NCI-H510A treated with DMSO at 0.1 percent for 48 hours (cell line): ENCODE measurements around the gene HOXA1.

ENCODE experiments used
- DNase-seq: peaks from one replicate; lab custom pipeline; 2025; lab: John Stamatoyannopoulos, UW

HOXA1 gene

GRCh38 chr7:27116962-27117886 is 21.4 kb upstream of the HOXA1 start:
- DNase-seq: no peak

- no peak for DNase-seq
Observed at GRCh38 chr7:27116031-27116961, 20.5 kb upstream of the HOXA1 start.

GRCh38 chr7:27115221-27116026 is 19.6 kb upstream of the HOXA1 start:
- no peak for DNase-seq

GRCh38 chr7:27114881-27115220 is 19.1 kb upstream of the HOXA1 start:
- DNase-seq: no peak

DNA sequence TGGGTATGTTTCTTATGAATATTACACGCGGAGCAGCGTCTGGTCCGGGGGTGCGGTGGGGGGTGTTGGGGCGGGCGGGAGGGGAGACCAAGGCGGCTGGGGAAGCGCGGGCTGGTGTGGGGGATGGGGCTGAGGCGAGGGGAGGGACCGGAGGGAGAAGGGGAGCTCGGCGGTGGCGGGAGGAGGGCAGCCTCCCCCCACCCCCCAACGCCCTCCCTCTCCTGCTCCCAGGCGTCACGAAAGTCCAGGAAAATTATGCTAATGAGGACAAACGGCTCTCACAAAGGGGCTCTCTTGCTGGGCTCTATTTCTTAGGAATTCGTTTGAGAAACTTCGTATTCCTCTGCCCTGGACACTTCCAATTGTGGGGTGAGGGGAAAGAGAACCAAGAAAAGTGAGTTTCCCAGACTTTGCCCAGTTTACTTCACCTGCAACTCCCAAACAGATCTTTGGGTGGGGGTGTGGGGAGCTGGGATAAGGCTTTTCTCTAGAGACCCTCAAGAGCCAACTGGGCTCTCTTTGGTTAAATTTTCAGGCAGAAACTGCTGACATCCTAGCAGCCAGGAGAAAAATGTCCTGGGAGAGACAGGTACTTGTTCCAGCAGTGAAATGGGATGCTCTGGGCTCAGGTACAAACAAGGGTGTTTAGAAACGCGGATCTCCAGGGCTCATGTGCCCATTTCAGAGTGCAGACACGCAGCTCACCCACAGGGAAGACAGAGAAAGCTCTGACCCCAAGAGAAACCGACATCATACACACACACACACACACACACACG is 18.4 kb upstream of the HOXA1 start:
- no peak for DNase-seq

- DNase-seq: no peak
Observed at GRCh38 chr7:27112955-27113949, 17.5 kb upstream of the HOXA1 start.

DNA sequence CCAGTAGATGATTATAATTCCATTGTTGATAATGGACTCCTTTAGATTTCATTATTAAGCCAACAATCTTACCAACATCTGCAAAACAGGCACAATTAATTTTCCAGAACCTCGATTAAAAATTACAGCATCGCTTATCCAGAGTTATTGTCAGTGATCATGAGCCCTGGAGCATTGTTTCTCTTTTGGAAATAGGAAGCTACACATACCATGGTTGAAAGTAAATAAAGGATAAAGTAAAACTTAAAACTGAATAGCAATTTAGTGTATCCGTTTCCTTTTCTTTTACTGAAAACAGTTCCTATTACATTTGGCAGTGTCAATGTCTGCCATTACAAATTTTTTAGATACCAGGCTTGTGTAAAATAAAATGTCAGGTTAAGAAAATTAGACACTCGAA is 16.6 kb upstream of the HOXA1 start:
- DNase-seq: no peak

DNA sequence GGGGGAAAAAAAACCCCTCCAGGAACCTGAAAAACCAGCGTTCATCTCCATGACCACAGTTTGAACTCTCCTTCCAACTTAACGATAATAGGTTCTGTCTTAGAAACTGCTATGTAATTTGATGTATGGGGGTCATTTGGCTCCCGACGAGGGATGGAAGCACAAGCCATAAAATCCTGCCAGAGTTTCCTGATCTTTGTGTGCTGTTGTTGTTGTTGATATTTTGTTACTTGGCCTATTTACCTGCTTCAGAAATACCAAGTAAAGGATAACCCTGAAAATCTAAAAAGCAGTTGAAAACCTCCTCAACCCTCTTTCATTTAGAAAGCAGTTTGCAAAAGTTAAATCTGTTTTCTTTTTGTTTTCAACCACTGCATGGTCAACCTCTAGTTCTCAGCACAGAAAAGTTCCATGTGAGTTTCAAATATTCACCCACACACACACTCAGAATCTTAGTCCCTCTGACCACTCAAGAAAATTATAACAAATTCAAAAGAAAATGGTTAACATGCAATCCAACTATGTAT is 16.0 kb upstream of the HOXA1 start:
- DNase-seq: no peak

GRCh38 chr7:27111042-27111750 is 15.4 kb upstream of the HOXA1 start:
- no peak for DNase-seq

GRCh38 chr7:27110186-27111031 is 14.6 kb upstream of the HOXA1 start:
- DNase-seq: no peak

GRCh38 chr7:27109466-27110185 is 13.8 kb upstream of the HOXA1 start:
- no peak for DNase-seq

- DNase-seq: peak; percentile 61
Observed at GRCh38 chr7:27108390-27109127, 12.8 kb upstream of the HOXA1 start.

GRCh38 chr7:27107391-27108381 is 11.9 kb upstream of the HOXA1 start:
- DNase-seq: no peak

DNA sequence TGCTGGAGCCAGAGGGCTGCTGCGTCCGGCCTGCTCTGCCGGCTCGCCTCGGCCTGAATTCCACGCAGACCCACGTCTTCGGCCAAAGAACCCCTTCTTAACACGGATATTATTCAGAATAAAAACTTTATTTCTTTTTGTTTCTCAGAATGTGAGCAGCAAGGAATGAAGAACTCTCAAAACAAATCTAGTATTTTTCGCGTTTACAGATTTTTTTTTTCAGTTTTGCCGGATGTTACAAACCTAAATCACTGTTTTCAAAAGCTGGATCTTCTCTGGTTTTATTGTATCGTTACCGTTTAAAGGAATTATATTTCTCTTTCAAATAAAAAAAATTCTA is 11.1 kb upstream of the HOXA1 start:
- DNase-seq: no peak

DNA sequence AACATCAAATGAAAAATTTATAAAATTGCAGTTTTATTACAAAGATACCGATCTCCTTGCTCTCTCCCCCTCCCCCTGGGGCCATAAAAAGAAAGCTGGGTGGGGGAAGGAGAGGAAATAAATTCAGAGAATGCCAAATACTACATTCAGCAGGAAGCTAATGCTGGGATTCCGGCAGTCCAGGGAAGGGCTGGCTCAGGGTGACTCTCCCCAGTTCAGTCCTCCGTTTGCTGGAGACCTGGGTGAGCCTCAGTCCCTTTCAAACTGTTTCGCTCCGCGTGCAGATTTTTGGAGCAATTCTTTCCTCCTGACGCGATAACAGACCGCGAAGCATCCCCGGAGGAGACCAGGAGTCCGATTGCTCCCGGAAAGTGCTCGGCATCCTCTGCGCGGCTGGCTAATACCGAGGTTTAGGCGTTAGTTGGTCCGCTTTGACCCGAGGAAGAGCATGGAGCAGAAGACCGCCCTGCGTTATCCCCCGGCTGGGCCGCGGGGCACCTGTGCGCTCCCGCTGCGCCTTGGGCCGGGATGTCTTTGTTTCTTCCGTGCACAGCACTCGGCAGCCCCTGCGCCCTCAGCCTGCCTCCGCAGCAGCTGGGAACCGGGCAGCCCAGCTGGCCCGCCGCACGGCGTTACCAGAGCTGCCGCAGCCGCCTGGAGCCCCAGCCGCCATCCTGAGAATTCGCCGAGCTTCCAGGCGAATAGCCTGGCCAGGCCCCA is 10.5 kb upstream of the HOXA1 start:
- no peak for DNase-seq
